ENCODE measurements around the gene TRERF1.
A peak's percentile ranks its signal among the peaks of the same experiment; 100 is the strongest.

Gene TRERF1

DNA sequence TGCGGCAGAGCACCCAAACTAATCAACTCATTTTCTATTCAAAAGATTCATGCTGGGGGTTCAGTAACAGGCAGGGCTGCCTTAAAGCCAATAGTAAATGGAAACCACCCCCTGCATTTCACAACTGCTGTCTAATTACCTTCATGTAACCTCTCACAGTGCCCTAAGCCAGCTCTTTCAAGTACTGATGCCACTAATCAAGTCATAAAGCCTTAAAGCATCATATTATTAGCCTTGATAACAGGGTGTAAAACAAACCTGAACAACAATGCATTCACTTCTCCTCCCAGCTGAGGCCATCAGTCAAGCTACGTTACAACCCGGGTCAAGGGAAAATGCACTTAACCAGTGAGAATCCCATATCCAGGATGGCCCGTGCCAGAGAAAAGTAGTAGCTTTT lies 33.0 kb downstream of the TRERF1 start (continued):
- no peak for TF ChIP-seq ZFP3 (CRISPR knock-in tag; IDR thresholded peaks at IDR 0.05)

- ATAC-seq: peak; percentile 31; the same call in 1 of the 3 replicates
- TF ChIP-seq ZFP30 (CRISPR knock-in tag; IDR thresholded peaks at IDR 0.05) (no peak), BACH2 (CRISPR knock-in tag; IDR thresholded peaks at IDR 0.05; ENCODE audit: borderline replicate concordance) (no peak), ZNF8 (CRISPR knock-in tag; IDR thresholded peaks at IDR 0.05) (no peak), POU6F1 (CRISPR knock-in tag; IDR thresholded peaks at IDR 0.05; ENCODE audit: borderline replicate concordance, low read depth) (no peak), ZNF565 (CRISPR knock-in tag; conservative IDR thresholded peaks at IDR 0.05; ENCODE audit: low read depth) (no peak), GLIS3 (CRISPR knock-in tag; IDR thresholded peaks at IDR 0.05) (no peak), ZC3H10 (CRISPR knock-in tag; IDR thresholded peaks at IDR 0.05) (no peak), TOX (CRISPR knock-in tag; IDR thresholded peaks at IDR 0.05; ENCODE audit: borderline replicate concordance) (no peak), OSR1 (CRISPR knock-in tag; IDR thresholded peaks at IDR 0.05) (no peak)
- TF ChIP-seq, protein P1, sequence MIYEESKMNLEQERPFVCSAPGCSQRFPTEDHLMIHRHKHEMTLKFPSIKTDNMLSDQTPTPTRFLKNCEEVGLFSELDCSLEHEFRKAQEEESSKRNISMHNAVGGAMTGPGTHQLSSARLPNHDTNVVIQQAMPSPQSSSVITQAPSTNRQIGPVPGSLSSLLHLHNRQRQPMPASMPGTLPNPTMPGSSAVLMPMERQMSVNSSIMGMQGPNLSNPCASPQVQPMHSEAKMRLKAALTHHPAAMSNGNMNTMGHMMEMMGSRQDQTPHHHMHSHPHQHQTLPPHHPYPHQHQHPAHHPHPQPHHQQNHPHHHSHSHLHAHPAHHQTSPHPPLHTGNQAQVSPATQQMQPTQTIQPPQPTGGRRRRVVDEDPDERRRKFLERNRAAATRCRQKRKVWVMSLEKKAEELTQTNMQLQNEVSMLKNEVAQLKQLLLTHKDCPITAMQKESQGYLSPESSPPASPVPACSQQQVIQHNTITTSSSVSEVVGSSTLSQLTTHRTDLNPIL (CRISPR knock-in tag; IDR thresholded peaks at IDR 0.05; ENCODE audit: low read depth): no peak
- TF ChIP-seq, protein P2, sequence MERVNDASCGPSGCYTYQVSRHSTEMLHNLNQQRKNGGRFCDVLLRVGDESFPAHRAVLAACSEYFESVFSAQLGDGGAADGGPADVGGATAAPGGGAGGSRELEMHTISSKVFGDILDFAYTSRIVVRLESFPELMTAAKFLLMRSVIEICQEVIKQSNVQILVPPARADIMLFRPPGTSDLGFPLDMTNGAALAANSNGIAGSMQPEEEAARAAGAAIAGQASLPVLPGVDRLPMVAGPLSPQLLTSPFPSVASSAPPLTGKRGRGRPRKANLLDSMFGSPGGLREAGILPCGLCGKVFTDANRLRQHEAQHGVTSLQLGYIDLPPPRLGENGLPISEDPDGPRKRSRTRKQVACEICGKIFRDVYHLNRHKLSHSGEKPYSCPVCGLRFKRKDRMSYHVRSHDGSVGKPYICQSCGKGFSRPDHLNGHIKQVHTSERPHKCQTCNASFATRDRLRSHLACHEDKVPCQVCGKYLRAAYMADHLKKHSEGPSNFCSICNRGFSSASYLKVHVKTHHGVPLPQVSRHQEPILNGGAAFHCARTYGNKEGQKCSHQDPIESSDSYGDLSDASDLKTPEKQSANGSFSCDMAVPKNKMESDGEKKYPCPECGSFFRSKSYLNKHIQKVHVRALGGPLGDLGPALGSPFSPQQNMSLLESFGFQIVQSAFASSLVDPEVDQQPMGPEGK (CRISPR knock-in tag; IDR thresholded peaks at IDR 0.05; ENCODE audit: borderline replicate concordance): no peak
- TF ChIP-seq, protein P3, sequence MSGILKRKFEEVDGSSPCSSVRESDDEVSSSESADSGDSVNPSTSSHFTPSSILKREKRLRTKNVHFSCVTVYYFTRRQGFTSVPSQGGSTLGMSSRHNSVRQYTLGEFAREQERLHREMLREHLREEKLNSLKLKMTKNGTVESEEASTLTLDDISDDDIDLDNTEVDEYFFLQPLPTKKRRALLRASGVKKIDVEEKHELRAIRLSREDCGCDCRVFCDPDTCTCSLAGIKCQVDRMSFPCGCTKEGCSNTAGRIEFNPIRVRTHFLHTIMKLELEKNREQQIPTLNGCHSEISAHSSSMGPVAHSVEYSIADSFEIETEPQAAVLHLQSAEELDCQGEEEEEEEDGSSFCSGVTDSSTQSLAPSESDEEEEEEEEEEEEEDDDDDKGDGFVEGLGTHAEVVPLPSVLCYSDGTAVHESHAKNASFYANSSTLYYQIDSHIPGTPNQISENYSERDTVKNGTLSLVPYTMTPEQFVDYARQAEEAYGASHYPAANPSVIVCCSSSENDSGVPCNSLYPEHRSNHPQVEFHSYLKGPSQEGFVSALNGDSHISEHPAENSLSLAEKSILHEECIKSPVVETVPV (CRISPR knock-in tag; IDR thresholded peaks at IDR 0.05): no peak
Measured at GRCh38 chr6:42417641-42418112, 34.0 kb downstream of the TRERF1 start.

DNA sequence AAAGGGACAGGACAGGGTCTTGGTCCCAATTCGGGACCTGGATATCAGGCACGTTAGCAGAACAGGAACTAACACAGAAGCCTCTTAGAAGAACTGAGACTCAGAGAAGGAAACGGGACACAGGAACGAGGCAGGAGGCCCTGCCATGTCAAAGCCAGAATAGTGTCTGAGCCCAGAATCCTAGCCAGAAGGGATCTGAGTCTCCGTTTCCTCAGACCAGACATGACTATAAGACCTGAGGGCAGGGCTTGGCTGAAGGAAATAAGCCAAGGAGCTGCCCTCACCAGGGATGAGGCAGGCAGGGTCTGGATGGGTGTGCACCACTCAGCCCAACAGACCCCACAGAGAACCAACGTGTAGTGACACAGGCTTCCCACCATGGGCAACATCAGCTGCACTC lies 40.3 kb downstream of the TRERF1 start:
- no peak for ATAC-seq
- TF ChIP-seq ESRRG (CRISPR knock-in tag; IDR thresholded peaks at IDR 0.05) (no peak), TCF4 (CRISPR knock-in tag; IDR thresholded peaks at IDR 0.05; ENCODE audit: borderline replicate concordance) (no peak), ISL1 (CRISPR knock-in tag; IDR thresholded peaks at IDR 0.05) (no peak), ZNF8 (CRISPR knock-in tag; IDR thresholded peaks at IDR 0.05) (no peak), ZNF70 (CRISPR knock-in tag; IDR thresholded peaks at IDR 0.05) (no peak), ARNTL (CRISPR knock-in tag; IDR thresholded peaks at IDR 0.05; ENCODE audit: borderline replicate concordance, low read depth) (no peak), TOX (CRISPR knock-in tag; IDR thresholded peaks at IDR 0.05; ENCODE audit: borderline replicate concordance) (no peak), SNAI2 (CRISPR knock-in tag; IDR thresholded peaks at IDR 0.05) (no peak), ZFP30 (CRISPR knock-in tag; IDR thresholded peaks at IDR 0.05) (no peak), OSR1 (CRISPR knock-in tag; IDR thresholded peaks at IDR 0.05) (no peak), TSHZ2 (CRISPR knock-in tag; IDR thresholded peaks at IDR 0.05) (no peak), PPARA (CRISPR knock-in tag; IDR thresholded peaks at IDR 0.05; ENCODE audit: borderline replicate concordance) (no peak), CSDC2 (CRISPR knock-in tag; IDR thresholded peaks at IDR 0.05) (no peak), ZC3H10 (CRISPR knock-in tag; IDR thresholded peaks at IDR 0.05) (no peak), POU6F1 (CRISPR knock-in tag; IDR thresholded peaks at IDR 0.05; ENCODE audit: borderline replicate concordance, low read depth) (no peak)
- TF ChIP-seq, protein P3 (CRISPR knock-in tag; IDR thresholded peaks at IDR 0.05): no peak
